Osteoblast (primary cell): Measurements from ENCODE around the gene P2RX1. TPM values are rescaled to one million over a fixed set of nuclear protein-coding genes. Genes with fewer than 3 reads are reported as not detected.

Experiments
- DNase-seq: peaks from one replicate; pipeline ENCODE4 v3.0.0; 2011; ENCODE audit warnings: low spot score, mixed read lengths; ENCODE audit not compliant: insufficient read length; ENCODE audit errors: missing footprints
- H2AFZ ChIP-seq: 2 replicates; pipeline ENCODE4 v1.6.0; 2011; ENCODE audit warnings: mild to moderate bottlenecking, low read length
- H3K27ac ChIP-seq: 2 replicates; pipeline ENCODE4 v1.5.1; 2011; ENCODE audit warnings: mild to moderate bottlenecking, low read depth, low read length, moderate library complexity
- H3K27me3 ChIP-seq: 2 replicates; pipeline ENCODE4 v1.6.0; 2012; ENCODE audit warnings: mild to moderate bottlenecking, control low read depth, inconsistent platforms, low read length, moderate library complexity; ENCODE audit not compliant: insufficient read depth
- H3K36me3 ChIP-seq: 2 replicates; pipeline ENCODE4 v1.5.1; 2011; ENCODE audit warnings: mild to moderate bottlenecking, low read length, control low read depth, moderate library complexity; ENCODE audit not compliant: insufficient read depth
- H3K4me1 ChIP-seq: 2 replicates; pipeline ENCODE4 v1.5.1; 2011; ENCODE audit warnings: mild to moderate bottlenecking, low read length, control low read depth, moderate library complexity; ENCODE audit not compliant: insufficient read depth
- H3K4me2 ChIP-seq: 2 replicates; pipeline ENCODE4 v1.6.0; 2011; ENCODE audit warnings: mild to moderate bottlenecking, low read length; ENCODE audit not compliant: insufficient read depth
- H3K4me3 ChIP-seq: fragments of 200-600 bp; sonication (generic); 3 replicates; pipeline ENCODE4 v1.5.1; 2012; ENCODE audit warnings: mild to moderate bottlenecking, low read length, inconsistent platforms; ENCODE audit not compliant: insufficient read depth
- H3K79me2 ChIP-seq: 2 replicates; pipeline ENCODE4 v1.6.0; 2012; ENCODE audit warnings: mild to moderate bottlenecking, low read length, control low read depth, inconsistent platforms; ENCODE audit not compliant: insufficient read depth
- H3K9me3 ChIP-seq: 2 replicates; pipeline ENCODE4 v1.5.1; 2011; ENCODE audit warnings: low read depth, low read length, control low read depth
- H4K20me1 ChIP-seq: 2 replicates; pipeline ENCODE4 v1.6.0; 2012; ENCODE audit warnings: mild to moderate bottlenecking, low read length, control low read depth; ENCODE audit not compliant: insufficient read depth
- total RNA-seq: library from RNA; depleted of rRNA; stranded (reverse); fragments of >200 nt; gene quantifications from 2 replicates; pipeline ENCODE4 v1.2.3, GENCODE V29; 2012
- TF ChIP-seq, protein P1 (sequence below): IDR thresholded peaks from 2 replicates; pipeline ENCODE4 v1.5.1; 2011; ENCODE audit warnings: mild to moderate bottlenecking, low read depth, low read length, moderate library complexity; ENCODE audit errors: extremely low read depth

P2RX1 gene
- total RNA-seq, 1 donor = not detected

DNA sequence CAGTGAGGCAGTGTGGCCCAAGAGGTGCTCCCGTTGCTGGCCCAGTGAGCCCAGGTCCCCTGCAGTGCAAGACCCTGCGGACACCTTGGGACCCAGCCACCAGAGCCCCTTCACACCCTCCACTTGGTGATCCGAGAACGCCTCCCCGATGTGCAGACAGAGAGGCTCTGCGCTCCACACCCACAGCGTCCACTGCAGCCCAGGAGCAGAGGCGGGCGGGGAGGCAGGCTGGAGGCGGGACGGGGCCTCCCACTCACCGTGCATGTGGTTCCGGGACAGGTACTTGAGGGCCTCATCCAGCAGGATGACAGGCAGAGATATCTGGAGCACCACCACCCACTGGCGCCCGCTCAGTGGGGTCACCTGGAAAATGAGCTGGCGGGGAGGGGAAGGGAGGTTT, 12.1 kb upstream of the P2RX1 start:
- TF ChIP-seq, protein P1, sequence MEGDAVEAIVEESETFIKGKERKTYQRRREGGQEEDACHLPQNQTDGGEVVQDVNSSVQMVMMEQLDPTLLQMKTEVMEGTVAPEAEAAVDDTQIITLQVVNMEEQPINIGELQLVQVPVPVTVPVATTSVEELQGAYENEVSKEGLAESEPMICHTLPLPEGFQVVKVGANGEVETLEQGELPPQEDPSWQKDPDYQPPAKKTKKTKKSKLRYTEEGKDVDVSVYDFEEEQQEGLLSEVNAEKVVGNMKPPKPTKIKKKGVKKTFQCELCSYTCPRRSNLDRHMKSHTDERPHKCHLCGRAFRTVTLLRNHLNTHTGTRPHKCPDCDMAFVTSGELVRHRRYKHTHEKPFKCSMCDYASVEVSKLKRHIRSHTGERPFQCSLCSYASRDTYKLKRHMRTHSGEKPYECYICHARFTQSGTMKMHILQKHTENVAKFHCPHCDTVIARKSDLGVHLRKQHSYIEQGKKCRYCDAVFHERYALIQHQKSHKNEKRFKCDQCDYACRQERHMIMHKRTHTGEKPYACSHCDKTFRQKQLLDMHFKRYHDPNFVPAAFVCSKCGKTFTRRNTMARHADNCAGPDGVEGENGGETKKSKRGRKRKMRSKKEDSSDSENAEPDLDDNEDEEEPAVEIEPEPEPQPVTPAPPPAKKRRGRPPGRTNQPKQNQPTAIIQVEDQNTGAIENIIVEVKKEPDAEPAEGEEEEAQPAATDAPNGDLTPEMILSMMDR = no peak
- H2AFZ ChIP-seq = no peak overlapping the region
- peaks cover 3% of the 10 kb centered on the region for H3K27me3 ChIP-seq
- H3K4me2 ChIP-seq = no peak overlapping the region
- H3K4me1 ChIP-seq = no peaks in the 10 kb centered on the region
- peak; percentile 62 for DNase-seq
- H3K4me3 ChIP-seq = no peak overlapping the region
- H3K36me3 ChIP-seq = no peaks in the 10 kb centered on the region
- H3K9me3 ChIP-seq = no peaks in the 10 kb centered on the region
- no peak overlapping the region for H3K27ac ChIP-seq
- H4K20me1 ChIP-seq = no peaks in the 10 kb centered on the region
- no peaks in the 10 kb centered on the region for H3K79me2 ChIP-seq

DNA sequence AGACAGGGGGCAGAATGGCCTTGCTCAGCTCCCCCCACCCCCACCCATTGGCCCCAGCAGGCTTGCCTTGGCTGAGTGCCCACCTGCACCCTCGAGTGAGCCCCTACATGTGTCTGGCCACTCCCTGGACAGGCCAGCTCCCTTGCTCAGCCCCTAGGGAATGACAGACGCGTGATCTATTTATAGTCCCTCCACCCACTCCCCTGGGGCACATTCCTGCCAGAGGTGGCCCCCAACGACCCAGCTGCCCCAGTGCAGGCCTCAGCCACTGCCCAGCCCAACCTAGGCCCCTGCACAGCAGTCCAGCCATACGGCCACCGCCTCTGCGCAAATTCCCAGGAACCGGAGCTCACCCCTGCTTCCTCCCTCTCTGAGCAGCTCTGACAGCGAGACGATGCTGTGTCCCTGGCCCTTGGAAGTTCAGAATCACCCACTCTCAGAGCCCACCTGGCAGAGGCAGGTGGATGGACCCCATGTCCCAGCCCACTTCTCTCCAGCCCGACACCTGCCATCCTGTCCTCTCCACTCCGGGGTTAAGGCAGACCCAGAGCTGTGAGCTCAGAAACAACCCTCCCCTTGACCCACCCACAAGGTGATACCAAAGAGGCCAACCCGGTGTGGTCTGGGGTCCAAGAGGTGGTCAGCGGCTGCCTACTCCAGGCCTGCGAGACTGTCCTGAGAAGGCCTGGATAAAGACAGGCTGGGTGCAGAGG, 11.5 kb upstream of the P2RX1 start:
- DNase-seq = peak; percentile 66
- TF ChIP-seq, protein P1 = no peak
- H3K4me3 ChIP-seq = no peak overlapping the region

DNA sequence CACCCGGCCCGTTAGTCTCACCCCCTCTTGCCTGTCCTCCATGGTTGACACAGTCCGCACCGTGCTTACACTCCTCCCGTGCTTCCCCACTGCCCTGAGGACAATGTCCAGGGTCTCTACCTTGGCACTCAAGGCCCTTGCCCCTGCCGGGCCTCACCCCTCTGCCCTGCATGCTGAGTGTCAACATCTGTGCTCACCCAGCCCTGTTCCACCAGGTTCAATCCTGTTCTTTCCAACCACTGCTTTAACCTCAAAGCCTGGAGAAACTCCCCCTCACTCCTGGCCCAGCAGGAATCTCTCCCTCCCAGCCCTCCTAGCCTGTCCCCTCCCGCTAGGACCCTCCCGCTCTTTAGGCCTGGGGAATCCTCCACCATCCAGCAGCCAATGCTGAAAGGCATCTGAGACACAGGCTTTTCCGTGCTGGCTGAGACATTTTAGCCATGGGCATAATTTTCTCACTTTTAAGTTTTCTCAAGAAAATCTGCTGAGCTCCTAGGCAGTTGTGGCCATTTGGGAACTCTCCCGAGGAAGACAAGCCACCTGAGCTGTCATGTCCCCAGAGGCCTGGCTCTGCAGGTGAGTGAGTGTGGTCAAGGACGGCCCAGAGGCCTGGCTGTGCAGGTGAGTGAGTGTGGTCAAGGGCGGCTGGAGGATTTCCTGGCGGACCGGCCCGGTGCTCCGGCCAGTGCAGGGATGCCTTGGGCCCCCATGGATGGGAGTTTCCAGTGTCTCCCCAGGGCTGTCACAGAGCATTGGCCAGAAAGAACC, 10.8 kb upstream of the P2RX1 start:
- TF ChIP-seq, protein P1 = no peak
- peak; percentile 76 for DNase-seq
- H3K27ac ChIP-seq = no peak overlapping the region
- no peaks in the 10 kb centered on the region for H3K79me2 ChIP-seq
- H3K4me1 ChIP-seq = no peaks in the 10 kb centered on the region
- H3K4me3 ChIP-seq = no peak overlapping the region
- no peaks in the 10 kb centered on the region for H3K9me3 ChIP-seq
- peaks cover 3% of the 10 kb centered on the region for H3K27me3 ChIP-seq
- no peak overlapping the region for H3K4me2 ChIP-seq
- H3K36me3 ChIP-seq = no peaks in the 10 kb centered on the region
- H2AFZ ChIP-seq = no peak overlapping the region
- no peaks in the 10 kb centered on the region for H4K20me1 ChIP-seq

More for the DNA sequence above, 11.5 kb upstream of the P2RX1 start:
- Histone ChIP-seq H3K79me2 (no peaks in the 10 kb centered on the region), H3K9me3 (no peaks in the 10 kb centered on the region), H3K4me1 (no peaks in the 10 kb centered on the region), H4K20me1 (no peaks in the 10 kb centered on the region), H3K27ac (no peak overlapping the region), H2AFZ (no peak overlapping the region), H3K36me3 (no peaks in the 10 kb centered on the region), H3K4me2 (no peak overlapping the region), H3K27me3 (peaks cover 3% of the 10 kb centered on the region)
